ENCODE data around the gene ISG20L2. TPM values are rescaled to one million over a fixed set of nuclear protein-coding genes. Genes with fewer than 3 reads are reported as not detected.

ISG20L2 gene
- total and polyA plus RNA-seq, 2 donors (not counting 1 experiment from before 2014, with no cell fraction given): 5.8 to 23.6 TPM

- Histone ChIP-seq H2AFZ (ENCODE audit: low read length) (no peak overlapping the region), H3K4me2 (ENCODE audit: extremely low read depth, insufficient read depth, low read length) (peak overlapping the region; percentile 59), H4K20me1 (ENCODE audit: control insufficient read depth, extremely low read depth, insufficient read depth, low read length) (no peaks in the 10 kb centered on the region), H3K79me2 (ENCODE audit: control insufficient read depth, insufficient read depth, low read length) (no peaks in the 10 kb centered on the region), H3K4me1 (ENCODE audit: control insufficient read depth, extremely low read depth, insufficient read depth, low read length) (peaks cover 30% of the 10 kb centered on the region), H3K36me3 (ENCODE audit: control insufficient read depth, insufficient read depth, low read length) (peaks cover 8% of the 10 kb centered on the region), H3K9me3 (ENCODE audit: control insufficient read depth, insufficient read depth, low read depth, low read length) (no peaks in the 10 kb centered on the region), H3K27ac (ENCODE audit: insufficient read depth, low read length) (no peak overlapping the region), H3K27me3 (ENCODE audit: control insufficient read depth, insufficient read depth, low read length) (no peaks in the 10 kb centered on the region), H3K9ac (ENCODE audit: insufficient read depth, low read length) (no peak overlapping the region), H3K4me3 (replicated peaks in 1 of 4; ENCODE audit: control extremely low read depth in 1 of 4, insufficient read depth in 1 of 4, low read depth in 3 of 4, low read length in 4 of 4) (peak overlapping the region; percentile 36 to 69 (median 51))
- DNase-seq (ENCODE audit: low read depth in 2 of 2): no peak
- TF ChIP-seq CTCF (conservative IDR thresholded peaks at IDR 0.05 in 1 of 2, IDR thresholded peaks at IDR 0.05 in 1 of 2; ENCODE audit: low read depth in 1 of 2, low read length in 2 of 2): no peak
- TF ChIP-seq EZH2 (IDR thresholded peaks at IDR 0.05; ENCODE audit: low read length, missing control alignments): no peak
Measured at GRCh38 chr1:156704166-156704711, 24.3 kb downstream of the ISG20L2 start.

DNA sequence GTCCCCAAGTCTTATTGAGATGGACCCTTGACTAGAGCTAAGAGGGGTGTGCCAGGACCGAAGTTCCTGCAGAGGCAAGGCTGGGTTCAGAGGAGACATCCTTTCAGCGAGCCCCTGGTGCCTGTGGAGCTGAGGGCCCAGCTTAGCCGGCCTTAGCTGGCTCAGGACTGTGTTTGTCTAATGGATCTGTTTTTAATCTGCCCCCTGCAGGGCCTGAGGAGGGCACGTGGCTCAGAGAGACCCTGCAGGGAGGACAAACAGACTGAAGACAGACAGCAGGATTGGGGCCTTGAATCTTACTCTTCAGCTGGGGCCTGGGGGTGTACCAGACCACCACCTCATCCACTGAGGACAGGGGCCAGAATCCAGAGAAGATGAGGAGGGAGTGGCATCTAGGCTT, 24.8 kb downstream of the ISG20L2 start:
- Histone ChIP-seq H3K4me1 (ENCODE audit: control insufficient read depth, extremely low read depth, insufficient read depth, low read length) (peaks cover 25% of the 10 kb centered on the region), H3K27ac (ENCODE audit: insufficient read depth, low read length) (no peak overlapping the region), H3K27me3 (ENCODE audit: control insufficient read depth, insufficient read depth, low read length) (no peaks in the 10 kb centered on the region), H3K9ac (ENCODE audit: insufficient read depth, low read length) (no peak overlapping the region), H4K20me1 (ENCODE audit: control insufficient read depth, extremely low read depth, insufficient read depth, low read length) (no peaks in the 10 kb centered on the region), H2AFZ (ENCODE audit: low read length) (no peak overlapping the region), H3K9me3 (ENCODE audit: control insufficient read depth, insufficient read depth, low read depth, low read length) (no peaks in the 10 kb centered on the region), H3K4me3 (replicated peaks in 1 of 4; ENCODE audit: control extremely low read depth in 1 of 4, insufficient read depth in 1 of 4, low read depth in 3 of 4, low read length in 4 of 4) (peak overlapping the region in 3 of 4 experiments; percentile 36 to 69 (median 65)), H3K79me2 (ENCODE audit: control insufficient read depth, insufficient read depth, low read length) (no peaks in the 10 kb centered on the region), H3K4me2 (ENCODE audit: extremely low read depth, insufficient read depth, low read length) (peak overlapping the region; percentile 59), H3K36me3 (ENCODE audit: control insufficient read depth, insufficient read depth, low read length) (peaks cover 8% of the 10 kb centered on the region)
- DNase-seq (ENCODE audit: low read depth in 2 of 2): no peak
- TF ChIP-seq CTCF (conservative IDR thresholded peaks at IDR 0.05 in 1 of 2, IDR thresholded peaks at IDR 0.05 in 1 of 2; ENCODE audit: low read depth in 1 of 2, low read length in 2 of 2) (no peak), EZH2 (IDR thresholded peaks at IDR 0.05; ENCODE audit: low read length, missing control alignments) (no peak)

DNA sequence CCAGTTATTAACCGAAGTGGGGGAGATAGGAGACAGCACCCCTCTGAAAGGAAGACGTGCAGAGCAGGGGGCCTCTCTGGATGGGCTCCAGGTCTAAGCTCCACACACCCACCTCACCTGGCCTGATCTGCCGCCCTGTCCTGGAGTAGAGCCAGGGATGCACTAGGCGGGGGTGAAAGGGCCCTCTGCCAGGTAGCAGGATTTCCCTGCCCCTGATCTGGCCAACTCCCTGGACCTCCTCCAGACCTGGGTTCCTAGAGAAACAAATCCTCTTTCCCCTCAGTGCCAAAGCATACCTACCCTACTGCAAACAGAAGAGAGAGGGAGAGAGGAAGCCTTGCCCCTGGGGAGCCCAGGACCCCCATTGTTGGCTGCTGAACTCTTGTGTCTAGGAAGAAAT, 25.2 kb downstream of the ISG20L2 start:
- Histone ChIP-seq H2AFZ (ENCODE audit: low read length) (no peak overlapping the region), H3K4me2 (ENCODE audit: extremely low read depth, insufficient read depth, low read length) (peak overlapping the region; percentile 59), H3K4me3 (replicated peaks in 1 of 4; ENCODE audit: control extremely low read depth in 1 of 4, insufficient read depth in 1 of 4, low read depth in 3 of 4, low read length in 4 of 4) (peak overlapping the region in 3 of 4 experiments; percentile 36 to 69 (median 65)), H3K79me2 (ENCODE audit: control insufficient read depth, insufficient read depth, low read length) (no peaks in the 10 kb centered on the region), H3K36me3 (ENCODE audit: control insufficient read depth, insufficient read depth, low read length) (peaks cover 8% of the 10 kb centered on the region), H3K4me1 (ENCODE audit: control insufficient read depth, extremely low read depth, insufficient read depth, low read length) (peaks cover 21% of the 10 kb centered on the region), H3K9ac (ENCODE audit: insufficient read depth, low read length) (no peak overlapping the region), H3K27ac (ENCODE audit: insufficient read depth, low read length) (no peak overlapping the region), H4K20me1 (ENCODE audit: control insufficient read depth, extremely low read depth, insufficient read depth, low read length) (no peaks in the 10 kb centered on the region), H3K27me3 (ENCODE audit: control insufficient read depth, insufficient read depth, low read length) (no peaks in the 10 kb centered on the region), H3K9me3 (ENCODE audit: control insufficient read depth, insufficient read depth, low read depth, low read length) (no peaks in the 10 kb centered on the region)
- no peak for TF ChIP-seq CTCF (conservative IDR thresholded peaks at IDR 0.05 in 1 of 2, IDR thresholded peaks at IDR 0.05 in 1 of 2; ENCODE audit: low read depth in 1 of 2, low read length in 2 of 2)
- TF ChIP-seq EZH2 (IDR thresholded peaks at IDR 0.05; ENCODE audit: low read length, missing control alignments): no peak
- no peak for DNase-seq (ENCODE audit: low read depth in 2 of 2)

Data from fibroblast of lung (primary cell).